ENCODE measurements around the gene GPRIN3. TPM values are rescaled to one million over a fixed set of nuclear protein-coding genes. Genes with fewer than 3 reads are reported as not detected.

GPRIN3 gene
- total RNA-seq, 1 experiment from 2014 or later, result 0.39 TPM

DNA sequence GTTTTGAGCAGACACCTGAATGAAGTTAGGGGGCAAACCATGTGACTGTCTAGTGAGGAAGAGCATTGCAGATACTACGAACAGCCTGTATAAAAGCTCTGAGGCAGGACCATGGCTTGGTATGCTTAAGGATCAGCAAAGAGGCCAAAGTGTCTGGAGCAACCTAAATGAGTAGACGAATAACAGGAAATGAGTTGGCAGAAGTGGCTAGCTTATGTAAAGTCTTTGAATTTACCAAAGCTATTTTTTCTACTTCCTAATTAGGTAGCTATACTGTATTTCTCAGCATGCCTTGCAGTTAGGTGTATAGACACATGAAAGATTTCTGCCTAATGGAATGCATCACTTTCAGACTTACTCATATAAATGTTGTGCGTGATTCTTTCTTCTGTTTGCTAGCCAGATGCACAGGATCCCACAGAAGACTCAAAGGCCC is 9.3 kb upstream of the GPRIN3 start (continued):
- TF ChIP-seq SIN3A (IDR thresholded peaks at IDR 0.05; ENCODE audit: low read depth), result no peak
- TF ChIP-seq SP1 (IDR thresholded peaks at IDR 0.05; ENCODE audit: low read depth), result no peak

DNA sequence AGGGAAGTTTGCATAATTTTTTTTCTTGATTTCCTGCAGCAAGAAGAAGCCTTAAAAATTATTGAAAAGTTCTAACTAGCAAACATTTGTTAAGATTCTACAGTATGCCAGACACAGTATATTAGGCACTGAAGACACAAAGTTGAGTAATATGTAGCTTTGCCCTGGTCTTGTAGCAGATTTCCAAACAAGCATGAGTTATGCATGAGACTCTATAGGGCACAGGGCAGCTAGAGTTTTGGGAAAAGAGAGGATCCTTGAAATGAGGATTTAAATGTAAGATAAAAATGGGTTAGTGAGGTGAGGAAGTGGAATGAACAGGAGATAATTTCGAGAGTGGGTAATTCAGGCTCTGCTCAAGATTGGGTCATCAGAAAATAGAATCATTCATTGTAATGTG is 8.6 kb upstream of the GPRIN3 start:
- Histone ChIP-seq H3K9me3 (ENCODE audit: control insufficient read depth in 1 of 2, insufficient read depth in 1 of 2, low read depth in 1 of 2, low read length in 2 of 2) (no peaks in the 10 kb centered on the region), H4K20me1 (ENCODE audit: insufficient read depth) (no peaks in the 10 kb centered on the region), H3K27ac (ENCODE audit: low read depth, low read length) (no peak overlapping the region), H3K9me2 (ENCODE audit: insufficient read depth) (no peaks in the 10 kb centered on the region), H2AFZ (ENCODE audit: low read depth, low read length, poor library complexity, severe bottlenecking) (no peak overlapping the region), H3K36me3 (ENCODE audit: control insufficient read depth in 1 of 2, insufficient read depth in 2 of 2, low read length in 2 of 2) (no peaks in the 10 kb centered on the region), H3K4me3 (replicated peaks in 1 of 2; ENCODE audit: low read depth in 1 of 2, low read length in 2 of 2) (no peak overlapping the region), H3K9ac (ENCODE audit: low read length) (no peak overlapping the region), H3K4me2 (ENCODE audit: low read length) (no peak overlapping the region), H3K4me1 (ENCODE audit: control insufficient read depth in 1 of 2, insufficient read depth in 2 of 2, low read length in 2 of 2) (no peaks in the 10 kb centered on the region), H3K79me2 (ENCODE audit: insufficient read depth, low read length) (no peaks in the 10 kb centered on the region), H3K27me3 (ENCODE audit: insufficient read depth, low read length) (no peaks in the 10 kb centered on the region)
- TF ChIP-seq POLR2A (IDR thresholded peaks at IDR 0.05; ENCODE audit: borderline replicate concordance, extremely low read depth, insufficient read depth, insufficient read length), result no peak
- no peak for TF ChIP-seq SIN3A (IDR thresholded peaks at IDR 0.05; ENCODE audit: low read depth)
- no peak for TF ChIP-seq REST (IDR thresholded peaks at IDR 0.05; ENCODE audit: low read depth)
- TF ChIP-seq ZNF274 (IDR thresholded peaks at IDR 0.05; ENCODE audit: low read depth, low read length), result no peak
- no peak for TF ChIP-seq EZH2phosphoT487 (IDR thresholded peaks at IDR 0.05; ENCODE audit: borderline replicate concordance)
- no peak for TF ChIP-seq YY1 (IDR thresholded peaks at IDR 0.05; ENCODE audit: extremely low read depth, insufficient replicate concordance, low read depth, low read length)
- TF ChIP-seq JUND (IDR thresholded peaks at IDR 0.05), result no peak
- TF ChIP-seq EZH2 (IDR thresholded peaks at IDR 0.05), result no peak
- DNase-seq (ENCODE audit: low read depth, low spot score), result no peak
- ChIA-PET POLR2A (no interaction called here), RAD21 (ENCODE audit: low non-redundant PET in 1 of 2, low total read pairs in 2 of 2, uncharacterized antibody in 2 of 2, unreplicated experiment in 2 of 2) (no interaction called here), CTCF (no interaction called here)
- no peak for ATAC-seq
- no TSS peak for BruUV-seq (replicated peaks)
- intact Hi-C loops (cut with micrococcal nuclease), result no loop called here

Measured in HCT116 (cell line).